ENCODE results near the gene STARD3NL.

STARD3NL gene

DNA sequence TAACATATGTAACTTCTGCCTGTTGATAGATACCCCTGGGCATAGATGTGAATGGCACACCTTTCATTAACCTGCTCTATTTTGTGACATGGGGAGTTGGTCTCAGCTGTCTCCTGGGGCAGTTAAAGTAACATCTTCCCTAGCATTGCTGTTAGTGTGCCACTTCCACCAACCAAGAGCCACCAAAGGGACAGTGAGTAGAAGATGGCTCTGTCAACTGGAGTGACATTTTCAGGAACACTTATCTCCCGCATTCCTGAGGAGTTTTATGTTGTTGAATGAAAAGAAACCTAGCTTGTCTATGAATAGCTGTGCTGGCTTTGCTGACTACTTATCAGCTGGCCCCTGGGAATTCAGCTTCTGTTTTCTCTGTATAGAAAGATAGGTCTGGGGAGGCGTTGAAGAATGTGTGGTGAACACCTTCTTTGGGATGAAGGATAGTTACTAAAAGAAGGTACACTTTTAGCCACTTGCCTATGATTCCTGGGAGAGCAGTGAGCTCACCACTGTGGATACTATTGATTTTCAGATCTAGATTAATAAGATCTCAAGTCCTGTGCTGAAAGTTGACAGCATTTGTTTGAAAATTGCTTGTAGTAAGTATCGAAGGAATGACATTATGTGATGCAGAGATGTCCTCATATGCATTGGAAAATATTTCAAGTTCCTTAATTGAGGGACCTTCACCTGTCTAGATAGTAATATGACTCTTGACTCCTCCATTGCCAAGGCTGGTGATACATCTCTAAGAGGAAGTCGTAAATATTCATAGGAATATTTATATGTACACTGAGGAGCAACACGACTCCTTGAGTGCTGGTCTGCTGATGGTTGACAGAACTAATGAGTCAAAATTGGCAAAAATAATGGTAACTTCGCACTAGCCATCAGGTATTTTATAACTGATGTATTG lies 7.6 kb downstream of the STARD3NL start:
- DNase-seq: no peak

DNA sequence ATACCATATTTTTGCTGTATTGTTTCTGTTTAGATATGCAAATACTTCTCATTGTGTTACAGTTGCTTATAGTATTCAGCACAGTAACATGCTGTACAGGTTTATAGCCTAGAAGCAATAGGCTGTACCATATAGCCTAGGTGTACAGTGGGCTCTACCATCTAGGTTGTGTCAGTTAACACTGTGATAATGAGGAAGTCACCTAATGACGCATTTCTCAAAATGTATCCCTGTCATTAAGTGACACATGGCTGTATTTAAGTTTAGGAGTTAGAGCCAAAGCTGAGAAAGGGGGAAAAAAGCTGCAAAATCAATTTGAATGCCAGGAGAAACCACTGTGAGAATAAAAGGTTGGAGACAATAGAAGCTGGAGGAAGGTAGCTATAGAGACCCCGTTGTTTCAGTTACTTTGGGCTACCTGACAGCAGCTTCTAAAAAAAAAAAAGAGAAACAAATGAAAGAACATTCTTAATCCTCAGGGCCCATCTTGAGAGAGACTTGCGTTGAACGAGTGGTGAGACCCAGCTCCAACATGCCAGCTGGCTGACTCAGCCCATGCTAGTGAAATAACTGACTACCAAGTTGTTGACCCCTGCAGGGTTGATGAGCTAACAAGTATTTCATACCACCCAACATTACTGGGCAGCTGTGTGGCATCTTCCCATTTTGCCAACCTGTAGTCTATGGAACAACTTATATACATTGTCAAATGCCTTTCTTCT lies 8.7 kb downstream of the STARD3NL start:
- DNase-seq: no peak

DNA sequence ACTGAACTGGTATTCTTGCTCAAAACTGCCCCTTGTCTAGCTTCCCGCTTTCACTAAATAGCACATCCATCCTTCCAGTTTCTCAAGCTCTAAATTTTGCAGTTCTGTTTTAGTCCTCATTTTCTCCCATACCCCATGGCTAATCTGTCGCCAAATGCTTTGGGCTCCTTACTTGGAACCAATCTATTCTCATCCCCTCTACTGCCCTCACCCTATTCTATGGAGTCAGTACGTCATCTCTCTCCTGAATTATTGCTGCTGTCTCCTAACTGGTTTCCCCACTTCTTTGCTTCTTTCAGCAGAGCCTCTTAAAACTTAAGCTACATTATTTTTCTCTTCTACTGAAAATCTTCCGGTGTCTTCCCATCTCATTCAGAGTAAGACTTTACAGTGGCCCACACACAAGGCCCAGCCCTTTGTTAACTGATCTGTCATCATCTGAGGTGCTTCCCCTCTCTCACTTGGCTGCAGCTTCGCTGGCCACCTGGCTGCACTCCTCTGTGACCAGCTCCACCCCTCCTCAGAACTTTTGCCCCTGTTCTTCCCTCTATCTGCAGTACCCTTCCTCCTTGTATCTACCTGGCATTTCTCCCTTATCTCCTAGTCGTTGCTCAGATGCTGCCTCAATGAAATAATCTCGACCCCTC lies 9.9 kb downstream of the STARD3NL start:
- DNase-seq: no peak

DNA sequence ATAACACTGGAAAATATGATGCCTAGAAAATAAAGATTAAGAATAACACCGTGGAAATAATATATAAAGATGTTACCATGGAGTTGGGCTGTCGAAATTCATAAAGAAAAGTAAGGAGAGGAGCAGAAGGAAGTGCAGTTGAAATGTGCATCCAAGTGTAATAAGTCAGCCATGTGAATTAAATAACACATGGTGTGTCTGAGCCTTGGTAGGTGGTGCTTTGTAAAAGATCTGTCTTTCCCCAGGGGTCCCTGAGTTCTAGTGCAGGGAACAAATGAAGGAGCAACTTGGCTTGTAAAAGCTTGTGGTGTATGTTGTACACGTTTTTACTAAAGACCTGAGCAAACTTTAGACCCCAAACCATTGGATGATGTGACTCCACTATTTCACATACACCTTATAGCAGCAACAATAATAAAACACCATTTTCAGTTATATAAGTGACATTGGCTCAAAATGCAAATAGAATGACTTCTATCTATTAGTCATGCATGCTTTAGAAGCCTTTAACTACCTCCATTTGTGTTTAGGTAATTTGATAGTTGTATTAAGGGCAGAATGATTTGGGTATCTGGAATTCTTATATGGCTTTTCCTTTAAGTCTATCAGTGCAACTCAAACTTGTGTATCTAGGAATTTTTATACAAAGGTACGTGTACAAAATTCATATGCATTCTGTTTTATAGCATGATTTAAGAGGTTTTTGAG lies 11.3 kb downstream of the STARD3NL start:
- DNase-seq: no peak

DNA sequence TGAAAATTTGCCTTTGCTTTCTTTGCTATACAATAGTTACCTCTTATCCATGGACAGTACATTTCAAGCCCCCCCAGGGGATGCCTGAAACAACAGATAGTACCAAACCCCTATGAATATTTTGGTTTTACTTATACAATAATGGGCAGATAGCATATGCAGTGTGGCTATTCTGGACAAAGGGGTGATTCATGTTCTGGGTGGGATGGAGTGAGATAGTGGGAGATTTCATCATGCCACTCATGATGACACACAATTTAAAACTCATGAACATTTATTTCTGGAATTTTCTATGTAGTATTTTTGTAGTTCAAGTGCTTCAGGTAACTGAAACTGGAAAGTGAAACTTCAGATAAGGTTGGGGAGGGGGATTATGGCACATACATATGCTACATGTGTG lies 12.0 kb downstream of the STARD3NL start:
- no peak for DNase-seq

DNA sequence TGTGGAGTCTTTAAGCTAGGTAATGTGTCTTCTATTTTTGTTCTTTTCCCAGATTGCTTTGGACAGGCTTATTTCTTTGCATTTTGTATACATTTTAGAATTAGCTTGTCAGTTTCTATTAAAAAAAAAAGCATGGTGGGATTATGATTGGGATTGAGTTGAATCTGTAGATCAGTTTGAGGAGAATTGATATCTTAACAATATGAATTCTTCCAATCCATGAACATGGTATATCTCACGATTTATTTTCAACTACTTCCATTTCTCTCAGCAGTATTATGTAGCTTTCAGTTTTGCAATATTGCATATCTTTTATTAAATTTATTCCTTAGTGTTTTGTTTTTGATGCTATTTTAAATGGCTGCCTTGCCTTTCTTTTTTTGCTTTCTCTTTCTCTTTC lies 13.7 kb downstream of the STARD3NL start:
- DNase-seq: no peak

DNA sequence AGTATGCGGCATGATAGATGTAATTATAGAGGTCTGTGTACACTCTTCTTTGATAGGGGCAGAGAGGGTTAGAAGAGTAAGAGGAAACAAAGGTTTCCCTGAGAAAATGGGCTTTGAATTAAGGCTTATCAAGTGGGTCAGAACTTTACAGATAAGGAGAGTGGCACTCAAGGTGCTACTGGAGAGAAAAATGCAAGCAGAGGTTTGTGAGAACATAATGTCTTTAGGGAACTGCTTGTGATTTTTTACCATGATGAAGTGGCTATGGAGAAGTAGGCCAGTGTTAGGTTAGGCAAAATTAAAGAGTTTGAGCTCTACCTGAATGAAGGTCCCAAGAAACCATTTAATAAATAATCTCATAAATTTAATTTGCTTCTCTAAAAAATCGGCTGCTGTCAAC lies 14.3 kb downstream of the STARD3NL start:
- no peak for DNase-seq

DNA sequence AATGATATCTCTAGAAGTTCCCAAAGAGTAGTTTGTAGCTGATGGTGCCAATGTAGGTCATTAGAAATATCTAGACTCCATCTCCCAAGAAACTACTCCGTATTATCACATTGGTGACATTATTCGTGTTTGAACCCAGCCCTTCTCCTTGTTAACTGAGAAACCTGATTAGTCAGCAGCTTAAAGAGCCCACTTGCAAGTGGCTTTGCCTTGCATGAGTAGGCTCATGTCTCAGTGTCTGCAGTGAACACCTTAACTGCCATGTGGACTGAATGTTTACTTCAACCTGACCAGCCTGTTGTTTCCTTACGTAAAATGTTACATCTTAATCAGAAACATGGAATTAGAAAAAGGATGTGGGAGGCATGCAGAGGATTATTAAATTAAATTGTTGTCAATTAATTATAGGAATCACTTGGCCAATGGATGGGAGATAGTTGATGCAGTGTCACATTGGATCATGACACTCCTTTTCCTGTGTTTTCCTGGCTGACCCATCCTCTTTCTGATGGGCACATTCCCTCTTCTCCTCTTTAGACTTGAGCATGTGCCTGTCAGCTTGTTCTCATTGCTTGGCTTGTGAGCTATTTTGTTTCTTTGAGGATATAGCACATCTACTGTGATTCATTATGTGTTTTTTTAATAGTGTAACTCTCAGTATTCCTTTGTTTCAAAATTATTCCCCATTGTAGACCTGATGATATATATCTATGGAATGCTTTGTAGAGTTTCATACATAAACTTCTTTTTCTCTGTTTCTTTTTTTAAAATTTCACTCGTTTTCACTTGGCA lies 18.0 kb downstream of the STARD3NL start:
- no peak for DNase-seq

DNA sequence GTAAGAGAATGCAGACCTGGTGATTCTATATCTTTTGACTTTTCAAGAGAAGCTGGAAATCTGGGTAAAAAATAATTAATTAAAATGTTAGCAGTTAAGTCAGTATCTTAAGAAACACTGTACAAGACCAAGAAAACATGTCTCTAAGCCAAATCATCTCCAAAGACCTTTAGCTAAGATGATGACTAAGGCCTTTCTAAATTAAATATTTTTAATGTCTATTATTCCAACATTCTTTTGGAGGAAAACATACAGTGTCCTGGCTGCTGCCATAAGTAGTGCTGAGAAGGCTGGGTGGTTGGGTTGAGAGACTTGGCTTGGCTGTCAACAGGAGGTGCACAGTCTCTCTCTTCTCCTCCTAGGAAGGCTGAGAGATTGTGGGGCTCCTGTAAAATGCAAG lies 20.3 kb downstream of the STARD3NL start:
- DNase-seq: no peak

DNA sequence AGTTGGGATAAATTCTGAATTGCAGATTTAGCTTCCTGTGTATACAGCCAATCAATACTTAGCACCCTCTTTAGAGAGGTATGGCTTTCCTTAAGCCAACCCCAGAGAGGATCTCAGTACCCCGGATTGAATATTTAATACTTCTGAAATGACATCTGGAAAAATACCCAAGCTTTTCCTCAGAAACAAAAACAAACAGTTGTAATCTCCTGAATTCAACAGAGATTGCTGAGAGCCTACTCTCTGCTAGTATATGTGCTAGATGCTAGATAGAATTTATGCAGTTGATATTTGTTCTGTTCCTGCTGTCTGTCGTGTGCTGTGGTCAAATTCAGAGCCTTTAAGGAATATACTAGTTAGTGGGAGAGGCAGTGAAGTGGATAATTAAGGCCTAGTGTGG lies 21.1 kb downstream of the STARD3NL start:
- DNase-seq: peak; percentile 7

DNA sequence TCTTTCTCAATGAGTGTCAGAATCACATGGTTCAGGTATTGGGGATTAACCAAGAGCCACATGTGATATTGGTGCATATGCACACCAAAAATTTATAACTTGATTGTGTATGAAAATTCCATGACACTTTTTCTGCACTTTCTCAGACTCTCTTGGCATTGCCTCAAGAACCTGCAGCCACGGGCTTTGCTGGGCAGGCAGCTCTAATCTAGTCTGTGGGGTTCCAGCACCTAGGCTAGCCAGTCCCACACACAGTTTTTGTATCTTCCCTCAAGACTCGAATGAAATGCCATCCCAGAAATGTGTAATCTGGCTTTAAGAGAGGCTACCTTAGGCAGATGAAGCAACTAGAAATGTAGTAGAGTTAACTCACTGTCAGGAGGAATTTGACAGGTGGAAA lies 21.7 kb downstream of the STARD3NL start:
- DNase-seq: no peak

DNA sequence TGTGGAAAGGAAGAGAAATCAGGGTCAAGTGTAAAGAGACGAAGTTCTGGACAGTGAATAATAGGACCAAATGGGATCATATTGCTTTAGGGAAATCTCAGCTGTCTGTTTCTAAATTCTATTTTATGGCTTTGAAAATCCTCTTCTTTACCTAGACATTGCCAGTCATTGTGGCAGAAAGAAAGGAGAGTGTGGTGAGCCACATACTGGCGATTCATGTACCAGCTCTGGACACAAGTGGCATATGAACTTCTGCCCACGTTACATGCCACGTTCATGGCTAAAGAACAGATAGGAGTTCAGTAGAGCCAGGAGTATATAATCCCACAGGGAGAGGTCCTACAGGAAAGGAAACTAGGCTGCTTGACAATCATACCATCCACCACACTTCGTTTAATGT lies 28.0 kb downstream of the STARD3NL start:
- DNase-seq: no peak

DNA sequence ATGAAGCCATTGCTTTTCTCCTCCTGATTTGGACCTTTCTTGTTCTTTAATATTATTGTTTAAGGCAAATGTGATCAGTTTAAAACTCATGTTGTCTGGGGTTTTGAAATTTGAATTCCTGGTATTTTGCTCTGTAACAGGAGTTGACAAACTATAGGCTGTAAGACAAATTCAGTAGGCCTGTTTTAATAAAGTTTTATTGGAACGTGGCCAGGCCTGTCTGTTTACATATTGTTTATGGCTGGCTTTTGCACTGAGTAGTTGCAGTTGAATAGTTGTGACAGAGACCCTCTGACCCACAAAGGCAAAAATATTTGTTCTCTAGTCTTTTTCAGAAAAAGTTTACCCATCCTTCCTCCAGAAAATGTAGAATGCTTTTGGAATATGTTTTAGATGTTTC lies 29.8 kb downstream of the STARD3NL start:
- DNase-seq: no peak

DNA sequence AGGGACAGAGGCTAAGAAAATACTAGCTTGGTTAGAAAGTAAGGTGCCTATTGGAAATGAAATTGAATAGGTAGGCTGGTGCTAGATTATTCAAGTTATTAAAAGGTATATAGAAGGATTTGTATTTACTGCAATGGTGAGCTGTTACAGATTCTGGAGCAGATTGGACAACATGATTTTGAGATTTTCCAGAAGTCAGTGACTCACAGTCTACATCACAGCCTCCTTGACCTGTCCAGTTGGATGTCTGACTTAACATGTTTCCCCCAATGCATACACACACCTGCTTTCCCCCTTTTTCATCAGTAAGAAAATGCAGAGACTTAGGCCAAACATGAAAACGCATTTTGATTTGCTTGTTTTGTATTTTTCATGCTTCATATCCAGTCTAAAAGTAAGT lies 33.4 kb downstream of the STARD3NL start:
- DNase-seq: no peak

DNA sequence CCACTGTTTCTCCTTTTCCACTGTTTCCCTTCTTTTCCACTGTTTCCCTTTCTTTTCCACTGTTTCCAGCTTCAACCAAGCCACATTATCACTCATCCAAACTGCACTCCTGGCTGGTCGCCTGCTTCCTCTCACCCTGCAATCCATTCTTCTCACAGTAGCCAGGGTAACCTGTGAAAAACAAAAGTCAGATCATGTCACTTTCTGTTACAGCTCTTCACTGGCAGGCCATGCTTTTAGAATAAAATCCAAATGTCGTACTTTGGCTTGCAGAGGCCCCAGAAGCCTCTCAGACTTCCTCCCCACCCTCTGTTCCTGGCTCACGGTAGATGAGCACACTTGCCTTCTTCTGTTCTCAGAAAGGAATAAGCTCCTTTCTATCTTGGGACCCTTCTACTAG lies 33.9 kb downstream of the STARD3NL start:
- no peak for DNase-seq

DNA sequence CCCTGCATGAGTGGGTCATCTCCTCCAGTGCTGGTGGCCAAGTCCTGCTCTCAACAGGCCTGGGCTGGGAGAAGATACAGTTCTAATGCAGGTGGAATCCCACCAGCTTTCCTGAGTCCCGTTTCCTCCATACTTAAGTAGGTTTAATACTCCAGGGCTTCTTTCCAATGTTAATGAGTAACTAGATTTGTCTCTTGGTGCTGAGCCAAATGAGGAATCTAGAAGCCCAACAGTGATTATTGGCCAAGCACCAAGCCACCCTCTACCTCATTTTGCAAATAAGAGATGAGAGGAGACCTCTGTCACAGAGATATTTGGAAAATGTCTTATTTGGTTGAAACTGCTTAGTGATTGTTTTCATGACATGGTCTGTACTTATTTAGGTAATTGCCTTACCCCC lies 37.1 kb downstream of the STARD3NL start:
- no peak for DNase-seq

DNA sequence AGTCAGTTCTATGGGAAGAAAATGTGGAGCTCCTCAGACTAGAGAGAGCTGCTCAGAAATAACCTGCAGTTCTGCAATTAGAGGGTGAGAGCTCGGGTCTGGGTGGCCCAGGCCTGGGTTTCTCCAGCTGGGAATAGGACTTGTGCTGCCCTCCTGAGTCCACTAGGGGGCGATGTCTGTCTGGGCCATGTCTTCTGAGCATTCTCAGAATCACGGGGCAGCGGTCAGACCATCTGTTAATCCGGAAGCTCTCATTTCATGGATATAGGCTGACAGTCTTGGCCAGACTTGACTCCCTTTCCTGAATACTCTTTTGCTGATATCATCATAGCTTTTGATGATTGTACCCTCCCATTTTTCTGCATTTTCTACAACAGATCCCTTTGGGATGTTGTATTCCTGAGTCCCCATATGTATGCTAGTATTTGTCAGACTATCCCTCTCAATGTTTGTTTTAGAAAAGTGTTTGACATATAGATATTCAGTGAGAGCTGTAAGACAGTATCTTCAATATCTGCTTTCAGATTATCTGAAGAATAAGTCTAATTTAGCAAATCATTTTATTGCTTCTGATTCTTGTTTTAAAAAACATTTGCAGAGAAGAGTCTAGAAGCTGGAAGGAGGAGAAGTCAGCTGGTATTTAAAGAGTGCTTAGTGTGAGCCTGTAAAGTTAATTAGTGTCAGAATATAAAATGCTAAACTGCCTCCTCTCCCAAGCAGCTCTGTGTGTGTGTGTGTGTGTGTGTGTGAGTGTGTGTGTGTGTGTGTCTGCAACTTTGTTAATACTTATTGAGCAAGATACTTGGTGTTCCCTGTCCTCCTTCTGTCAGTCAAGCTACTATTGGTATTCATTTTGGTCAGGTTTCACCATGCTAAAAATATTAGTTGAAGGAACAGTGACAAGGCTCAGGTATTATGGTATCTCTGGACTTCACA lies 38.0 kb downstream of the STARD3NL start:
- peak; percentile 79 for DNase-seq

DNA sequence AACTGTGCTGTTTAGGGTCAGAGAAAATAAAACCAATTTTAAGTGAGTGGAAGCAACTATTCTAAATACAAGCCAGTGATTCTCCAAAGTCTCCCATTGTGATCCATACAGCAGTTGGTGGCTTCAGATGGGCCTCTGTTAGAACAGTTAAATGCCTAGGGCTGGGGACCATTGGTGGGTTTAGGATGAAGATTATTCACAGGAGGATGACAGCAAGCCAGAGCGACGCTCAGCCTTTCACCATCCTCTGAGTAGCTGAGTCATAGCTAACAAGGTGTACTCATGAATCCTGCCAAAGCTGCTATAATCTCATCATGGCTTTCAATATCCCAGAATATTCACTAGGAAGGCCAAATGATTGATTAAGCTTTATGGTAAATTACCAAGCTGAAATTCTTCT lies 39.6 kb downstream of the STARD3NL start:
- DNase-seq: no peak

DNA sequence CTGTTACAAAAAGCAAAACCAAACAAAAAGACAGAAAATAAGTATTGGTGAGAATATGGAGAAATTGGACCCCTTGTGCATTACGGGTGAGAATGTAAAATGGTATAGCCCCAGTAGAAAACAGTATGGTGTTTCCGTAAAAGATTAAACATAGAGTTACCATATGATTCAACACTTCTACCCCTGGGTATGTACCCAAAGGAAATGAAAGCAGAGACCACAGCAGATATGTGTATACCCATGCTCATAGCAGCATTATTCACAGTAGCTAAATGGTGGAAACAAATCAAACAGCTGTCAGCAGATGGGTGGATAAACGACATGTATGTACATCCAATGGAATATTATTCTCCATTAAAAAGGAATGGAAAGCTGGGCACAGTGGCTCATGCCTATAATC lies 42.4 kb downstream of the STARD3NL start:
- no peak for DNase-seq

DNA sequence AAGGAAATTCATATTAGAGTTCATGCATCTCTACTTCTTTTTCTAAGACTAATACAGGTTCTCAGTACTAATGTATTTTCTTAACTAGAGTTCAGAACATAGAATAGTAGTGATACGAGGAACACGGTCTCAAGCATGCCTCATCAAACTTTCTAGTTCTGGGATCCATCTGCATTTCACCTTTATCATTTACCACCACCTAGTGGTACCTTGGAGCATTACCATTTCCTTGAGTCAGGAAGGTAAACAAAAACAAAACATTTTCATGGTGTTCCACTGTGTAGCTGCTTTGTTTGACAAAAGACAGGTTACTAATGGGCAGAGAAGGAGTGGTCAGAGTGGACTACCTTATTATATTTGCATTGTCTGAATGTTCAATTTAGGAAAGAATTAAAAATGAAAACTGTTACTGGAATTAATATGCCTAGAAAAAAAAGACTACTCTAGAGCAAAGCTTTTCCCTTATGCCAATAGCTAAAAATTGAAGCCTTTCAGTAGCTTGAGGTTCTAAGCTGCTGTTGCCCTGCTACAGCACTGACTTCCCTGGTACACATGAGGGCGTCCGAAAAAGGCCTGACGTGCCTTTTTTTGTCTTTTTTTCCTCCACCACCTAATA lies 44.5 kb downstream of the STARD3NL start:
- DNase-seq: peak; percentile 2

DNA sequence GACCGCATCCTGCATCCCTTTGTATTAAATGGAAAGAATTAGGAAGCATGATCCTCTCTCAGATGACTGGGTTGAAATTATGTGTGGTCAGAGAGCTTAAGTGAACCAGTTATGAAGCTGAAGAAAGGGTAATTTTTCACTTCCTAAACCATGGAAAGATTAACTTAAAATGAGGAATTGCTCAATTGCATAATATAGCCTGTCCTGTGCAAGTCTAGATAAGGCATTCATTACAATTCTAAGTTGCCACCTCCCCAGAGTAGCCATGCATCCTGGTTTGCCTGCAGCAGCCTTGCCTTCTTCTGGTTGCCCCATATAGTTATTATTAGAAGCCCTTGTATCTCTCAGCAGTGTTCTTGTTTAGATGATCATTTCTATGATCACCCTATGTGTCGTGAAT lies 45.3 kb downstream of the STARD3NL start:
- no peak for DNase-seq
